ENCODE data around the gene UBXN10. TPM values are rescaled to one million over a fixed set of nuclear protein-coding genes. Genes with fewer than 3 reads are reported as not detected.

UBXN10 gene
- total and polyA plus RNA-seq, 8 donors: 1.8 to 6.4 (median 4.6) TPM

GRCh38 chr1:20233394-20233793 is 47.5 kb downstream of the UBXN10 start:
- no peaks in the 10 kb centered on the region for H3K4me1 ChIP-seq
- no peak overlapping the region for H3K27ac ChIP-seq
- H3K36me3 ChIP-seq: no peaks in the 10 kb centered on the region
- DNase-seq (no peak), ATAC-seq (peak; percentile 56)
- peaks cover 6 to 95% of the 10 kb centered on the region in 2 donors for H3K27me3 ChIP-seq
- no peak overlapping the region for H3K4me3 ChIP-seq
- no peak for TF ChIP-seq CTCF (IDR thresholded peaks at IDR 0.05)
- intact Hi-C loops (cut with DNase I): no loop called here
- H3K9me3 ChIP-seq: no peaks in the 10 kb centered on the region

GRCh38 chr1:20233866-20234265 is 48.0 kb downstream of the UBXN10 start:
- Histone ChIP-seq H3K9me3 (no peaks in the 10 kb centered on the region), H3K4me1 (no peaks in the 10 kb centered on the region), H3K36me3 (no peaks in the 10 kb centered on the region), H3K4me3 (no peak overlapping the region), H3K27me3 (peaks cover 6 to 95% of the 10 kb centered on the region in 2 donors), H3K27ac (no peak overlapping the region)
- ATAC-seq (no peak), DNase-seq (peak in 2 of 4 donors; percentile 28 to 41)
- intact Hi-C loops (cut with DNase I): no loop called here
- TF ChIP-seq CTCF (IDR thresholded peaks at IDR 0.05): no peak

GRCh38 chr1:20234788-20235535 is 49.1 kb downstream of the UBXN10 start:
- Histone ChIP-seq H3K27ac (no peak overlapping the region), H3K36me3 (no peaks in the 10 kb centered on the region), H3K9me3 (no peaks in the 10 kb centered on the region), H3K4me3 (no peak overlapping the region), H3K4me1 (no peaks in the 10 kb centered on the region), H3K27me3 (peaks cover 6 to 95% of the 10 kb centered on the region in 2 donors)
- no peak for TF ChIP-seq CTCF (IDR thresholded peaks at IDR 0.05)
- DNase-seq: no peak
- intact Hi-C loops (cut with DNase I): no loop called here
- ATAC-seq: no peak

GRCh38 chr1:20237646-20238045 is 51.8 kb downstream of the UBXN10 start:
- Histone ChIP-seq H3K4me1 (no peaks in the 10 kb centered on the region), H3K27me3 (peaks cover 6 to 91% of the 10 kb centered on the region in 2 donors), H3K4me3 (no peak overlapping the region), H3K36me3 (no peaks in the 10 kb centered on the region), H3K27ac (no peak overlapping the region), H3K9me3 (no peaks in the 10 kb centered on the region)
- no peak for TF ChIP-seq CTCF (IDR thresholded peaks at IDR 0.05)
- ATAC-seq (no peak), DNase-seq (peak in 1 of 4 donors; percentile 24)
- intact Hi-C loops (cut with DNase I): no loop called here

GRCh38 chr1:20240012-20240411 is 54.1 kb downstream of the UBXN10 start:
- peaks cover 0 to 83% of the 10 kb centered on the region in 2 donors for H3K27me3 ChIP-seq
- H3K4me3 ChIP-seq: no peak overlapping the region
- intact Hi-C loops (cut with DNase I): no loop called here
- TF ChIP-seq CTCF (IDR thresholded peaks at IDR 0.05): no peak
- DNase-seq (no peak), ATAC-seq (no peak)
- H3K36me3 ChIP-seq: no peaks in the 10 kb centered on the region
- H3K27ac ChIP-seq: no peak overlapping the region
- no peaks in the 10 kb centered on the region for H3K9me3 ChIP-seq
- H3K4me1 ChIP-seq: no peaks in the 10 kb centered on the region
